Vagina (tissue), 2 donors: Measurements from ENCODE around the gene TRMT61A.

ENCODE experiments used
- POLR2AphosphoS5 ChIP-seq, 2 donors: sonication (generic); formaldehyde crosslinking; IDR thresholded peaks; one replicate each; pipeline ENCODE4 v1.9.0; 2017; ENCODE audit warnings: antibody characterized with exemption in 2 of 2, mild to moderate bottlenecking in 2 of 2, low read depth in 1 of 2; ENCODE audit not compliant: insufficient read depth in 1 of 2
- TF ChIP-seq, protein P1 (sequence below), 3 experiments: fragments of 450-650 bp in 2 of 3; fragments of 200-600 bp in 1 of 3; sonication (generic) in 1 of 3; IDR thresholded peaks; one replicate each; pipeline ENCODE4 v1.5.1; 2017 to 2019; ENCODE audit warnings: antibody characterized with exemption in 3 of 3, mild to moderate bottlenecking in 2 of 3, moderate library complexity in 2 of 3

DNA sequence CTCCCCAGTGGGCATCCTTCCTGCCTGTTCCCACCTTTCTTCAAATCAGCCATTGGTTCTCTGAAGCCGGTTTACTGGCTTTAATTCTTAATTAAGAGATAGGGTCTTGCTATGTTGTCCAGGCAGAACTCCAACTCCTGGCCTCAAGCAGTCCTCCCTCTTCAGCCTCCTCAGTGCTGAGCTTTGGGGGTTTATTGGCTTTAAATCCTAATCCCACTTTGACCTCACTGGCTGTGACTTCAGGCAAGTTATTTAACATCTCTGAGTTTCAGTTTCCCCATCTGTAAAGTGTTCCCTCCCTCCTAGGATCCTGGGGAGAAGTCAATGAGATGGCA is 2.1 kb upstream of the TRMT61A start:
- TF ChIP-seq, protein P1, sequence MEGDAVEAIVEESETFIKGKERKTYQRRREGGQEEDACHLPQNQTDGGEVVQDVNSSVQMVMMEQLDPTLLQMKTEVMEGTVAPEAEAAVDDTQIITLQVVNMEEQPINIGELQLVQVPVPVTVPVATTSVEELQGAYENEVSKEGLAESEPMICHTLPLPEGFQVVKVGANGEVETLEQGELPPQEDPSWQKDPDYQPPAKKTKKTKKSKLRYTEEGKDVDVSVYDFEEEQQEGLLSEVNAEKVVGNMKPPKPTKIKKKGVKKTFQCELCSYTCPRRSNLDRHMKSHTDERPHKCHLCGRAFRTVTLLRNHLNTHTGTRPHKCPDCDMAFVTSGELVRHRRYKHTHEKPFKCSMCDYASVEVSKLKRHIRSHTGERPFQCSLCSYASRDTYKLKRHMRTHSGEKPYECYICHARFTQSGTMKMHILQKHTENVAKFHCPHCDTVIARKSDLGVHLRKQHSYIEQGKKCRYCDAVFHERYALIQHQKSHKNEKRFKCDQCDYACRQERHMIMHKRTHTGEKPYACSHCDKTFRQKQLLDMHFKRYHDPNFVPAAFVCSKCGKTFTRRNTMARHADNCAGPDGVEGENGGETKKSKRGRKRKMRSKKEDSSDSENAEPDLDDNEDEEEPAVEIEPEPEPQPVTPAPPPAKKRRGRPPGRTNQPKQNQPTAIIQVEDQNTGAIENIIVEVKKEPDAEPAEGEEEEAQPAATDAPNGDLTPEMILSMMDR (IDR thresholded peaks at IDR 0.05), result no peak
- TF ChIP-seq POLR2AphosphoS5 (IDR thresholded peaks at IDR 0.05; ENCODE audit: insufficient read depth in 1 of 2, low read depth in 1 of 2), result no peak
